GM18907 (cell line): ENCODE results near the gene CNN1.
"Not testable (repeated sequence)": the region's sequence is repeated elsewhere in the genome, so short reads cannot be mapped to it uniquely, and the experiment has no call there.

Source experiments
- ATAC-seq: cut with Tn5 transposase; IDR thresholded peaks from one replicate; pipeline ENCODE4 v1.9.1; 2021; ENCODE audit warnings: mild to moderate bottlenecking, moderate library complexity; ENCODE audit not compliant: unreplicated experiment

Gene CNN1

GRCh38 chr19:11598103-11598483 is 59.4 kb downstream of the CNN1 start:
- ATAC-seq, result no peak

GRCh38 chr19:11598746-11599145 is 60.1 kb downstream of the CNN1 start:
- ATAC-seq, result no peak

- ATAC-seq, result not testable (repeated sequence)
Observed at GRCh38 chr19:11599704-11600103, 61.1 kb downstream of the CNN1 start.
